ENCODE measurements around the gene SEMA4C.

- no peak for TF ChIP-seq CTCF (IDR thresholded peaks at IDR 0.05)
- TF ChIP-seq ZFX (IDR thresholded peaks at IDR 0.05; ENCODE audit: borderline replicate concordance), result no peak
Measured at GRCh38 chr2:96861074-96861473, 8.8 kb downstream of the SEMA4C start.
